IMR-90 (cell line): ENCODE measurements around the gene CNDP2. TPM values are rescaled to one million over a fixed set of nuclear protein-coding genes. Genes with fewer than 3 reads are reported as not detected.

ENCODE experiments used
- ATAC-seq: fragments of 200-7000 bp; cut with Tn5 transposase; 2 replicates; pipeline ENCODE4 v1.9.1; 2020; ENCODE audit warnings: low read depth, mild to moderate bottlenecking, moderate library complexity
- BruUV-seq: library from RNA; stranded (reverse); fragments of 400-500 nt; replicated peaks from 2 replicates; lab custom pipeline; 2021; lab: Mats Ljungman, UMichigan
- CTCF ChIA-PET: fragments of 300-600 bp; formaldehyde crosslinking; extraction: SDS; loops from one replicate; lab custom pipeline; 2021; ENCODE audit warnings: antibody characterized with exemption; lab: Yijun Ruan, JAX
- POLR2A ChIA-PET: fragments of 300-600 bp; sonication (Branson Sonifier 250); formaldehyde crosslinking; loops from one replicate; lab custom pipeline; 2022; ENCODE audit warnings: antibody characterized with exemption; ENCODE audit not compliant: unreplicated experiment; lab: Charles Lee
- DNase-seq: peaks from one replicate; pipeline ENCODE4 v3.0.0; 2013
- H2AFZ ChIP-seq: replicated peaks from 2 replicates; pipeline ENCODE3; 2013; ENCODE audit warnings: low read length, mild to moderate bottlenecking; ENCODE audit not compliant: poor library complexity
- H2AK5ac ChIP-seq: 2 replicates; pipeline ENCODE4 v1.6.1; 2013; ENCODE audit warnings: low read depth, low read length, inconsistent platforms
- H2AK9ac ChIP-seq: replicated peaks from 2 replicates; pipeline ENCODE3; 2013; ENCODE audit warnings: mild to moderate bottlenecking, low read depth, low read length, moderate library complexity; ENCODE audit not compliant: poor library complexity
- H2BK120ac ChIP-seq: 2 replicates; pipeline ENCODE4 v1.6.1; 2013; ENCODE audit warnings: low read depth, low read length, inconsistent platforms
- H2BK15ac ChIP-seq: 3 replicates; pipeline ENCODE4 v1.6.1; 2013; ENCODE audit warnings: low read depth, low read length, inconsistent platforms
- H2BK20ac ChIP-seq: 2 replicates; pipeline ENCODE4 v1.6.1; 2013; ENCODE audit warnings: low read depth, mild to moderate bottlenecking, inconsistent platforms, low read length, moderate library complexity
- H2BK5ac ChIP-seq: 2 replicates; pipeline ENCODE4 v1.6.1; 2013; ENCODE audit warnings: mild to moderate bottlenecking, low read depth, low read length, inconsistent platforms; ENCODE audit not compliant: poor library complexity, severe bottlenecking
- H3K14ac ChIP-seq: replicated peaks from 2 replicates; pipeline ENCODE4 v1.6.1; 2013; ENCODE audit warnings: low read depth, low read length, inconsistent platforms
- H3K18ac ChIP-seq: 2 replicates; pipeline ENCODE4 v1.6.1; 2013; ENCODE audit warnings: low read depth, low read length, control low read depth
- H3K23ac ChIP-seq: 2 replicates; pipeline ENCODE4 v1.6.1; 2013; ENCODE audit warnings: low read depth, low read length, inconsistent platforms
- H3K27ac ChIP-seq: 2 replicates; pipeline ENCODE4 v1.5.1; 2013; ENCODE audit warnings: mild to moderate bottlenecking, control low read depth, low read length; ENCODE audit not compliant: insufficient read depth
- H3K27me3 ChIP-seq: 2 replicates; pipeline ENCODE4 v1.6.1; 2013; ENCODE audit warnings: low read length; ENCODE audit not compliant: control insufficient read depth, insufficient read depth
- H3K36me3 ChIP-seq: 2 replicates; pipeline ENCODE4 v1.6.1; 2013; ENCODE audit warnings: low read length, mixed read lengths; ENCODE audit not compliant: control insufficient read depth, insufficient read depth
- H3K4ac ChIP-seq: 2 replicates; pipeline ENCODE4 v1.6.1; 2013; ENCODE audit warnings: low read depth, low read length, inconsistent platforms
- H3K4me1 ChIP-seq: 2 replicates; pipeline ENCODE4 v1.6.1; 2013; ENCODE audit warnings: low read length, mixed read lengths; ENCODE audit not compliant: control insufficient read depth, insufficient read depth
- H3K4me2 ChIP-seq: 2 replicates; pipeline ENCODE4 v1.6.1; 2013; ENCODE audit warnings: low read depth, mild to moderate bottlenecking, control low read depth, low read length, moderate library complexity
- H3K4me3 ChIP-seq: 2 replicates; pipeline ENCODE4 v1.5.1; 2013; ENCODE audit warnings: low read depth, mild to moderate bottlenecking, control low read depth, low read length, moderate library complexity; ENCODE audit not compliant: insufficient read depth
- H3K56ac ChIP-seq: 2 replicates; pipeline ENCODE4 v1.6.1; 2013; ENCODE audit warnings: low read length, inconsistent platforms; ENCODE audit not compliant: insufficient read depth; ENCODE audit errors: extremely low read depth
- H3K79me1 ChIP-seq, 2 experiments: 2 replicates each; pipeline ENCODE4 v1.6.1; 2013; ENCODE audit warnings: low read length in 2 of 2, inconsistent platforms in 1 of 2, low read depth in 1 of 2
- H3K9ac ChIP-seq: 2 replicates; pipeline ENCODE4 v1.6.1; 2013; ENCODE audit warnings: low read depth, low read length, control low read depth
- H3K9me1 ChIP-seq: 2 replicates; pipeline ENCODE4 v1.6.1; 2013; ENCODE audit warnings: low read length, inconsistent platforms; ENCODE audit not compliant: insufficient read depth
- H3K9me3 ChIP-seq: 2 replicates; pipeline ENCODE4 v1.6.1; 2013; ENCODE audit warnings: low read length; ENCODE audit not compliant: control insufficient read depth, insufficient read depth
- H4K20me1 ChIP-seq: 2 replicates; pipeline ENCODE4 v1.6.1; 2013; ENCODE audit warnings: low read length, inconsistent platforms; ENCODE audit not compliant: insufficient read depth
- H4K5ac ChIP-seq: 2 replicates; pipeline ENCODE4 v1.6.1; 2013; ENCODE audit warnings: mild to moderate bottlenecking, low read depth, low read length, control low read depth
- H4K8ac ChIP-seq, 2 experiments: 2 replicates each; pipeline ENCODE4 v1.6.1; 2013; ENCODE audit warnings: low read depth in 2 of 2, low read length in 2 of 2, control low read depth in 1 of 2, inconsistent platforms in 1 of 2
- H4K91ac ChIP-seq: 2 replicates; pipeline ENCODE4 v1.6.1; 2013; ENCODE audit warnings: low read depth, low read length, inconsistent platforms; ENCODE audit not compliant: insufficient read depth
- BHLHE40 ChIP-seq: fragments of 150-350 bp; IDR thresholded peaks from 2 replicates; pipeline ENCODE4 v1.6.1; 2016; ENCODE audit warnings: mild to moderate bottlenecking, low read depth, low read length
- CEBPB ChIP-seq: IDR thresholded peaks from 2 replicates; pipeline ENCODE4 v1.6.1; 2012; ENCODE audit warnings: low read depth, low read length, improper control_type of control experiment
- CHD1 ChIP-seq: IDR thresholded peaks from 2 replicates; pipeline ENCODE4 v1.6.1; 2012; ENCODE audit warnings: low read depth, low read length, improper control_type of control experiment
- CTCF ChIP-seq: conservative IDR thresholded peaks from 2 replicates; pipeline ENCODE4 v1.5.1; 2012; ENCODE audit warnings: mild to moderate bottlenecking, low read depth, low read length, improper control_type of control experiment
- ELK1 ChIP-seq: fragments of 150-350 bp; IDR thresholded peaks from 2 replicates; pipeline ENCODE4 v1.6.1; 2016; ENCODE audit warnings: low read depth, mild to moderate bottlenecking, low read length, moderate library complexity, borderline replicate concordance
- FOS ChIP-seq: fragments of 150-350 bp; IDR thresholded peaks from 2 replicates; pipeline ENCODE4 v1.6.1; 2016; ENCODE audit warnings: low read depth, low read length
- MAFK ChIP-seq: IDR thresholded peaks from 2 replicates; pipeline ENCODE4 v1.6.1; 2012; ENCODE audit warnings: low read depth, low read length, improper control_type of control experiment
- MAZ ChIP-seq: IDR thresholded peaks from 2 replicates; pipeline ENCODE4 v1.6.1; 2012; ENCODE audit warnings: low read depth, mild to moderate bottlenecking, low read length, improper control_type of control experiment, moderate library complexity, borderline replicate concordance
- MXI1 ChIP-seq: IDR thresholded peaks from 2 replicates; pipeline ENCODE4 v1.6.1; 2012; ENCODE audit warnings: low read depth, mild to moderate bottlenecking, low read length, moderate library complexity, borderline replicate concordance
- NFE2L2 ChIP-seq: fragments of 150-350 bp; IDR thresholded peaks from 2 replicates; pipeline ENCODE4 v1.6.1; 2016; ENCODE audit warnings: low read depth, mild to moderate bottlenecking, low read length
- POLR2A ChIP-seq: IDR thresholded peaks from 2 replicates; pipeline ENCODE4 v1.6.1; 2012; ENCODE audit warnings: mild to moderate bottlenecking, low read depth, low read length
- RAD21 ChIP-seq: IDR thresholded peaks from 2 replicates; pipeline ENCODE4 v1.6.1; 2012; ENCODE audit warnings: low read length, improper control_type of control experiment
- RCOR1 ChIP-seq: IDR thresholded peaks from 2 replicates; pipeline ENCODE4 v1.6.1; 2012; ENCODE audit warnings: mild to moderate bottlenecking, low read length, improper control_type of control experiment; ENCODE audit not compliant: insufficient replicate concordance
- RFX5 ChIP-seq: IDR thresholded peaks from 2 replicates; pipeline ENCODE4 v1.8.0; 2012; ENCODE audit warnings: low read depth, mild to moderate bottlenecking, low read length, moderate library complexity
- SMC3 ChIP-seq: fragments of 150-350 bp; IDR thresholded peaks from 2 replicates; pipeline ENCODE4 v1.6.1; 2016; ENCODE audit warnings: low read depth, mild to moderate bottlenecking, antibody characterized with exemption, low read length, moderate library complexity
- USF2 ChIP-seq: fragments of 150-350 bp; IDR thresholded peaks from 2 replicates; pipeline ENCODE4 v1.6.1; 2017; ENCODE audit warnings: mild to moderate bottlenecking, antibody characterized with exemption, low read length, low read depth
- WGBS, 2 experiments: methylation state at CpG; one replicate each; pipeline versions ENCODE4 v1.1.5 to v1.1.7; 2013; ENCODE audit warnings: missing lambda C conversion rate in 2 of 2; ENCODE audit not compliant: insufficient read length in 1 of 2; ENCODE audit errors: extremely low coverage in 2 of 2; 5-methylcytosine and 5-hydroxymethylcytosine counted together
- dilution Hi-C: fragments of 300-500 bp; cut with HindIII; formaldehyde crosslinking; loops from one replicate; pipeline ENCODE4 v1.14.3; 2018; ENCODE audit warnings: low sequenced_read_pairs; ENCODE audit not compliant: unreplicated experiment
- in situ Hi-C: fragments of 300-500 bp; cut with MboI; formaldehyde crosslinking; loops from 3 replicates; pipeline ENCODE4 v1.14.3; 2019; ENCODE audit warnings: low sequenced_read_pairs, inconsistent platforms, mixed read lengths
- intact Hi-C: fragments of 100-400 bp; cut with micrococcal nuclease; formaldehyde crosslinking; loops from 2 replicates; pipeline ENCODE4 v1.10.0; 2022
- polyA plus RNA-seq, 3 experiments: library from polyadenylated mRNA; depleted of rRNA; stranded (reverse); fragments of >200 nt; gene quantifications; 2 replicates each; pipeline ENCODE4 v1.2.3, GENCODE V29; 2012; ENCODE audit warnings: low replicate concordance in 1 of 3
- total RNA-seq: library from RNA; depleted of rRNA; stranded (reverse); fragments of >200 nt; gene quantifications from 2 replicates; pipeline ENCODE4 v1.2.3, GENCODE V29; 2012

CNDP2 gene
- total and polyA plus RNA-seq, 2 of the 4 experiments (the other 2 are of a cell fraction), result 52.0 to 67.9 TPM

GRCh38 chr18:74562131-74562730 lies 66.1 kb downstream of the CNDP2 start:
- no peak overlapping the region for H4K8ac ChIP-seq
- no peak overlapping the region for H4K5ac ChIP-seq
- H2AFZ ChIP-seq, result no peak overlapping the region
- H4K91ac ChIP-seq, result no peak overlapping the region
- no peak overlapping the region for H2AK5ac ChIP-seq
- H3K9me1 ChIP-seq, result no peaks in the 10 kb centered on the region
- no peaks in the 10 kb centered on the region for H4K20me1 ChIP-seq
- H3K56ac ChIP-seq, result no peak overlapping the region
- TF ChIP-seq MAFK (no peak), RFX5 (no peak), CHD1 (no peak), USF2 (no peak), MAZ (no peak), POLR2A (no peak), SMC3 (no peak), RAD21 (no peak), CEBPB (no peak), BHLHE40 (no peak), NFE2L2 (no peak), MXI1 (no peak), FOS (no peak), ELK1 (no peak), CTCF (no peak), RCOR1 (no peak)
- CTCF ChIA-PET, result interaction anchor here (1.4 kb wide), 1 partner anchor 10 kb away, joined by 7 read pairs; no protein-coding TSS in a partner anchor
- no peaks in the 10 kb centered on the region for H3K4me1 ChIP-seq
- no peak overlapping the region for H3K23ac ChIP-seq
- no peak overlapping the region for H3K27ac ChIP-seq
- H3K4me2 ChIP-seq, result no peak overlapping the region
- no TSS peak for BruUV-seq
- H3K9me3 ChIP-seq, result 0 out of 2 replicates have a peak, but pooled peaks cover 3% of the 10 kb centered on the region
- H2BK20ac ChIP-seq, result no peak overlapping the region
- no peaks in the 10 kb centered on the region for H3K36me3 ChIP-seq
- no peak overlapping the region for H3K18ac ChIP-seq
- no peak overlapping the region for H2BK5ac ChIP-seq
- ATAC-seq (no peak), DNase-seq (no peak)
- in situ Hi-C loops (loop anchor here (25.0 kb wide), 1 partner anchor 350 kb away; no protein-coding TSS in a partner anchor), intact Hi-C loops (no loop called here), dilution Hi-C loops (no loop called here)
- no peaks in the 10 kb centered on the region for H3K79me1 ChIP-seq
- H2AK9ac ChIP-seq, result no peak overlapping the region
- no peak overlapping the region for H2BK15ac ChIP-seq
- WGBS, 2 experiments, result no CpG with 5 or more reads among the region's 4 CpGs
- H3K4me3 ChIP-seq, result no peak overlapping the region
- no peak overlapping the region for H3K9ac ChIP-seq
- H2BK120ac ChIP-seq, result no peak overlapping the region
- POLR2A ChIA-PET, result no interaction called here
- peaks cover 29% of the 10 kb centered on the region for H3K27me3 ChIP-seq
- H3K4ac ChIP-seq, result no peak overlapping the region
- H3K14ac ChIP-seq, result no peak overlapping the region
